HCT116 (cell line): ENCODE data around the gene RCL1.

Source experiments
- ATF3 ChIP-seq: IDR thresholded peaks from 2 replicates; pipeline ENCODE4 v1.6.1; 2012
- CTCF ChIP-seq, 3 experiments: fragments of 200-600 bp in 1 of 3; sonication (generic) in 1 of 3; IDR thresholded peaks in 2 of 3; conservative IDR thresholded peaks in 1 of 3; 2 replicates each; pipeline ENCODE4 v1.5.1; 2012 to 2017; ENCODE audit warnings: low read depth in 2 of 3, low read length in 2 of 3, antibody characterized with exemption in 1 of 3, borderline replicate concordance in 1 of 3, control low read depth in 1 of 3, mild to moderate bottlenecking in 1 of 3, mixed read lengths in 1 of 3, mixed run types in 1 of 3, moderate library complexity in 1 of 3; ENCODE audit not compliant: insufficient read depth in 1 of 3
- EZH2 ChIP-seq: fragments of 200-600 bp; sonication (generic); IDR thresholded peaks from 2 replicates; pipeline ENCODE4 v1.6.1; 2017; ENCODE audit warnings: antibody characterized with exemption, mixed run types
- JUND ChIP-seq: IDR thresholded peaks from 2 replicates; pipeline ENCODE4 v1.6.1; 2012
- POLR2A ChIP-seq: IDR thresholded peaks from 2 replicates; pipeline ENCODE4 v1.7.0; 2011; ENCODE audit warnings: borderline replicate concordance; ENCODE audit not compliant: insufficient read depth, insufficient read length; ENCODE audit errors: extremely low read depth
- POLR2AphosphoS5 ChIP-seq: IDR thresholded peaks from 2 replicates; pipeline ENCODE4 v1.6.1; 2011; ENCODE audit warnings: mild to moderate bottlenecking, low read depth, low read length, moderate library complexity
- SRF ChIP-seq: IDR thresholded peaks from 2 replicates; pipeline ENCODE4 v1.6.1; 2012; ENCODE audit warnings: low read depth

GRCh38 chr9:4798281-4799032 is 5.7 kb downstream of the RCL1 start:
- TF ChIP-seq POLR2A (no peak), JUND (no peak), ATF3 (no peak), CTCF (IDR thresholded peaks at IDR 0.05 in 2 of 3, conservative IDR thresholded peaks at IDR 0.05 in 1 of 3; ENCODE audit: borderline replicate concordance in 1 of 3, insufficient read depth in 1 of 3, low read depth in 2 of 3, low read length in 2 of 3) (no peak), POLR2AphosphoS5 (no peak), EZH2 (no peak), SRF (no peak)
